Measurements from ENCODE around the gene ERC2.

- no peak for TF ChIP-seq POLR2A (IDR thresholded peaks at IDR 0.05; ENCODE audit: low read depth, low read length)
- no peak for TF ChIP-seq TAF1 (IDR thresholded peaks at IDR 0.05; ENCODE audit: low read depth, low read length)
- no peak for TF ChIP-seq SPI1 (IDR thresholded peaks at IDR 0.05; ENCODE audit: low read depth, low read length)
Measured at GRCh38 chr3:55873523-55874254, 594.6 kb downstream of the ERC2 start.
